ENCODE results near the gene ARL4D. TPM values are rescaled to one million over a fixed set of nuclear protein-coding genes. Genes with fewer than 3 reads are reported as not detected.

The ARL4D gene
- total RNA-seq, 3 donors from 2014 or later: 2.3 to 34.3 (median 3.2) TPM

DNA sequence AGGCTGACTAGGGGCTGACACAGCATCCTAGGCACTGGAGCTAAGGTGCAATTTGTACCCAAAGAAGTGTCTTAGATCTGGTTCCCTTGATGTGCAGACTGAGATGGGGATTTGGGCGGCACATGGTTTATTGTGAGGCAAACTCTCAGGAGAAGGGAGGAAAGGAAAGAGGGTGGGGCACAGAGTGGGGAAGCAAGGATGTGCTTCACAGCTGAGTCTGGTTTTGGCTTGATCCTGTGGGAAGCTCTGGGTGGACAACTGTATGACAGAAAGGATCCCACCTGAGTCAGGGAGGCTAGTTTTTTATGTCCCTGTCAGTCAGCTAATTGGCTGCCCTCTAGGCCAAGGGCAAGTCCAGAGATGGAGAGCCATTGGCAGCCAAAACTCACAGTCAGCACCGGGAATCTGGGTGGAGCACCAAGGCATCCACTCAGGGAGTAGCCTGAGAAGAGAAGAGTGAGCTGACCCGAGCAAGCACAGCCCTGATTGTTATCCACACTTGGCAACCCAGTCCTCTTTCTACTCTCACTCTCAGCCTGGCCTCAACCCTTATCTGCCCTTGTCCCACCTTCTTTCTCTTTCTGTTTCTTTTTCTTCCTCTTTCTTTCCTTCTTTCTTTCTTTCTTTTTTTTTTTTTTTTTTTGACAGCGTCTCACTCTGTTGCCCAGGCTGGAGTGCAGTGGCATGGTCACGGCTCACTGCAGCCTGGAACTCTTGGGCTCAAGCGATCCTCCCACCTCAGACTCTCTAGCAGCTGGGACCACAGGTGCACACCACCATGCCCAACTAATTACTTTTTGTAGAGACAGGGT lies 12.0 kb downstream of the ARL4D start:
- ATAC-seq: peak; percentile 12
- H3K4me3 ChIP-seq: no peak overlapping the region
- TF ChIP-seq, protein P1, sequence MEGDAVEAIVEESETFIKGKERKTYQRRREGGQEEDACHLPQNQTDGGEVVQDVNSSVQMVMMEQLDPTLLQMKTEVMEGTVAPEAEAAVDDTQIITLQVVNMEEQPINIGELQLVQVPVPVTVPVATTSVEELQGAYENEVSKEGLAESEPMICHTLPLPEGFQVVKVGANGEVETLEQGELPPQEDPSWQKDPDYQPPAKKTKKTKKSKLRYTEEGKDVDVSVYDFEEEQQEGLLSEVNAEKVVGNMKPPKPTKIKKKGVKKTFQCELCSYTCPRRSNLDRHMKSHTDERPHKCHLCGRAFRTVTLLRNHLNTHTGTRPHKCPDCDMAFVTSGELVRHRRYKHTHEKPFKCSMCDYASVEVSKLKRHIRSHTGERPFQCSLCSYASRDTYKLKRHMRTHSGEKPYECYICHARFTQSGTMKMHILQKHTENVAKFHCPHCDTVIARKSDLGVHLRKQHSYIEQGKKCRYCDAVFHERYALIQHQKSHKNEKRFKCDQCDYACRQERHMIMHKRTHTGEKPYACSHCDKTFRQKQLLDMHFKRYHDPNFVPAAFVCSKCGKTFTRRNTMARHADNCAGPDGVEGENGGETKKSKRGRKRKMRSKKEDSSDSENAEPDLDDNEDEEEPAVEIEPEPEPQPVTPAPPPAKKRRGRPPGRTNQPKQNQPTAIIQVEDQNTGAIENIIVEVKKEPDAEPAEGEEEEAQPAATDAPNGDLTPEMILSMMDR (IDR thresholded peaks at IDR 0.05): no peak
- H3K36me3 ChIP-seq (ENCODE audit: low read depth): no peaks in the 10 kb centered on the region
- no peak for DNase-seq
- intact Hi-C loops (cut with DNase I, micrococcal nuclease): no loop called here
- no peaks in the 10 kb centered on the region for H3K9me3 ChIP-seq
- no peaks in the 10 kb centered on the region for H3K4me1 ChIP-seq (ENCODE audit: low read depth)

DNA sequence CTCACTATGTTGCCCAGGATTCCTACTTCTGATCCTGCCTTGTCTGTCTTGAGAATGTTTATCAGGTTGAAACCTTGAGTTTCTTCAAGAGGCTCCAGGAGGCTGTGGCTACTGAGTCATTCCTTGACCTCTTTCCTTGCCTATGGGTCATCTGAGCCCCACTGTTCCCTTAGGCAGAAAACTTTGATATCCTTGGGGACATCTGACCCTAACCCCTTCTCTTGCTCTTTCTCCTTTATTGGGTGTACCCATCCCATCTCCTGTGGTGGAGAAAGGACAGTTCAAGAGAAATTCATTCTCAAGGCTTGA lies 12.5 kb downstream of the ARL4D start:
- intact Hi-C loops (cut with DNase I, micrococcal nuclease): no loop called here
- no peaks in the 10 kb centered on the region for H3K4me1 ChIP-seq (ENCODE audit: low read depth)
- ATAC-seq (no peak), DNase-seq (no peak)
- TF ChIP-seq, protein P1 (IDR thresholded peaks at IDR 0.05): no peak
- H3K36me3 ChIP-seq (ENCODE audit: low read depth): no peaks in the 10 kb centered on the region
- no peak overlapping the region for H3K4me3 ChIP-seq
- H3K9me3 ChIP-seq: no peaks in the 10 kb centered on the region

DNA sequence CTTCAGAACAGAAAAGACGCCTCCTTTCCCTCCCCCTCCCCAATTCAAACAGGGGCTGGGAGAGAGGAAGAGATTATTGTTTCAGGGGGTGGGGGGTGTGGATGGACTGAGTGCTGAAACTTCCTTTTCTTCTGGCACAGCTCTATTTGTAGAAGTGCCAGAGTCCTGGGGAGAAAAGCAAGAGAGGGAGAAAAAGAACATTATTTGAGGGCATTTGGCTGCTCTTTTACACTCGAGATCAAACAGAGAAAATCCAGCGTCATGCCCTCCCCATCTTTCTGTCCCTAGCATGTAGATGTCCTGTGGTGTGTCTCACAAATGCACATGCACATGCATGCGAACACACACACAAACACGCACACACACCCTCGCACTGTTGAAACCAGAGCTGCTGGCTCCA lies 13.0 kb downstream of the ARL4D start:
- TF ChIP-seq, protein P1 (IDR thresholded peaks at IDR 0.05): no peak
- Histone ChIP-seq H3K4me1 (ENCODE audit: low read depth) (no peaks in the 10 kb centered on the region), H3K9me3 (no peaks in the 10 kb centered on the region), H3K4me3 (no peak overlapping the region), H3K36me3 (ENCODE audit: low read depth) (no peaks in the 10 kb centered on the region)
- DNase-seq (no peak), ATAC-seq (no peak)
- intact Hi-C loops (cut with DNase I, micrococcal nuclease): no loop called here

DNA sequence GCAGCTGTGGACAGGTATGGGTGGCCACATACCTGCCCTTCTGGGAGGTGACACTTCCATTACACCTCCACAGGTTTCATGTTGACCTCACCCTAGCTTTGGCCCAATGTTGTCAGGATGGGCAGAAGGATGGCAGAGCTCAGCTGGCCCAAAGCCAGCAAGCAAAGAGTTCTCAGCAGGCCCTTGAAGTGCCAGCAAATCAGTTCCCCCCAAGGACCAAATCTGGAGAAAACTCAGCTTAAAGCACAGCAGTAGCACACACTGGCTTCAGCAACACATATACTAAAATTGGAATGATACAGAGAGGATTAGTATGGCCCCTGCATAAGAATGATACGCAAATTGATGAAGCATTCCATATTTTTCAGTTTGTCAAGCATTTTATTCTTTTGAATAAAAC lies 13.4 kb downstream of the ARL4D start:
- Histone ChIP-seq H3K9me3 (no peaks in the 10 kb centered on the region), H3K4me3 (no peak overlapping the region), H3K36me3 (ENCODE audit: low read depth) (no peaks in the 10 kb centered on the region), H3K4me1 (ENCODE audit: low read depth) (no peaks in the 10 kb centered on the region)
- intact Hi-C loops (cut with DNase I, micrococcal nuclease): no loop called here
- ATAC-seq (no peak), DNase-seq (no peak)
- TF ChIP-seq, protein P1 (IDR thresholded peaks at IDR 0.05): no peak

DNA sequence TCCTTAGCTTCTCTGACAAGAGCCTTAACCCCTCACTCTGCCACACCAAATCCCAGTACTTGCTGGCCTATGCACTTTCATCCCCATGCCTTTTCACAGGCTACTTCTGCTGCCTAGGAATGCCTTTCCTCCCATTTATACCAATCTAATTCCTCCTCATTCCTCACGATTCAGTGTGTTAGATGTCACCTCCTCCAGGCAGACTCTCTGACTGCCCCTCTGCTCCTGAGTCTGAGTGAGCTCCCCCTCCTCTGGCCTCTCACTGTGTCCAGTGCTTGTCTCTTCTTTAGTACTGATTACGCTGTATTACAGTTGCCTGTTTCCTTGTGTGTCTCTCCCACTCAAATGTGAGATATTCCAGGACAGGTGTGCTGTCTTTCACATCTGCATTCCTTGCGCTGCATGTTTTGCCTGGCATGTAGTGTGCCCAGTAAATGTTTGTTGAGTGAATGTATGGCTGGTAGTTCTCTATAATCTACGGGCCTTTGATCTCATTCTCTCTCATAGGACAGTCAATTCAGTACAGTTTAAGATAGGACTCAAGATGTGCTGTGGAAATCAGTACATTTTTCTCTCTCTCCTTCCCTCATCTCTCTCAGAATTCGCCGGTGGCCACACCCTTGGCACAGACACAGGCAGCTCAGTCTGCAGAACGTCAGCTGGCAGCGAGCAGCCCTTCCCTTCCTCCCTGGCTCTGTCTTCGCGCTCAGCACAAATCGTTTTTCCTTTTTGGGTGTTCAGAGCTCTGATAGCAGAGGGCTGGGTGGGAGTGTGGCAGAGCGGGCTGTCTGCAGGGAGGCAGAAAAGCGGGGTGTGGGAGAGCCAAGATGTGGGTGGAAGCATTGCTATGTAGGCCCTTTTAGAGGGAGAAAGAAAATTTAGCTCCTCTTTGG lies 18.5 kb downstream of the ARL4D start:
- DNase-seq (peak; percentile 70 to 72 (median 71)), ATAC-seq (peak; percentile 89)
- intact Hi-C loops (cut with DNase I, micrococcal nuclease): no loop called here

More for the DNA sequence above, 18.5 kb downstream of the ARL4D start:
- TF ChIP-seq, protein P1 (IDR thresholded peaks at IDR 0.05): no peak
- no peak overlapping the region for H3K4me3 ChIP-seq
- H3K36me3 ChIP-seq (ENCODE audit: low read depth): no peaks in the 10 kb centered on the region
- H3K4me1 ChIP-seq (ENCODE audit: low read depth): no peaks in the 10 kb centered on the region
- no peaks in the 10 kb centered on the region for H3K9me3 ChIP-seq
